ENCODE data around the gene SORCS2. TPM values are rescaled to one million over a fixed set of nuclear protein-coding genes. Genes with fewer than 3 reads are reported as not detected.

The SORCS2 gene
- total RNA-seq, 4 donors from 2014 or later = 2.0 to 7.4 (median 3.6) TPM

DNA sequence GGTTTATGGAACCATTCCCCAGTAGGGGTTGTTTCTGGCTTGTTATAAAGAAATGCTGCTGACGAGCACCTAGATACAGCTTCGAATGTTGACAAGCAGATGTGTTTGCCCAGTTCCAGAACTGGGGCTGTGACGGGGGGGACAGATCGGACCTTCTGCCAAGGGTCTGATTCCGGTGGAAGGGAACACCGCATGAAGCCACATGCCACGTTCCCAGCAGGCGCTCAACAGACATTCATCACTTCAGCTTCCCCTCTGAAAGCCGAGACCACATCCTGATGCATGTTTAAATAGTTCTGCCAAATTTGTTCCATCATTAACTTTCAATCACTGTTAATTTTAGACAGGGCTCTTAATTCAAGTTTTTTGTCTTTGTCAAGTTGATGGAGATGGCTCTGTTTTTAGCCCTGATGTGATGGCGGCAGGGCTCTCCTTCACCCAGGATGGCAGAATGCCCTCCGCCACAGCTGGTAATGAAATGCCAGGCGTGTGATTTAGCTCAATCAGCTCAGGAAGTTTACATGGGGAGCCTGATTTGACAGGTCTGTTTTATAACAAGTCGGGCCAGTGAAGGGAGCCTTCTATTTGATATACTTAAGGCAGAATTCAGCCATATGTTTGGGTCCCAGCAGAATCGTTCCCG is 185.0 kb downstream of the SORCS2 start:
- no peak for ATAC-seq
- 68 to 71% methylated on average over 6 to 9 of the region's 15 CpGs for WGBS, 2 donors (ENCODE audit: low coverage in 1 of 2)
- Histone ChIP-seq H3K27ac (no peak overlapping the region), H3K9me3 (no peaks in the 10 kb centered on the region), H3K36me3 (no peaks in the 10 kb centered on the region), H3K27me3 (no peaks in the 10 kb centered on the region), H3K4me3 (no peak overlapping the region), H3K4me1 (peaks cover 0 to 47% (median 9%) of the 10 kb centered on the region in 3 donors)
- TF ChIP-seq POLR2AphosphoS5 (IDR thresholded peaks at IDR 0.05) (no peak), CTCF (IDR thresholded peaks at IDR 0.05) (no peak), EP300 (IDR thresholded peaks at IDR 0.05) (no peak), POLR2A (IDR thresholded peaks at IDR 0.05) (no peak)

DNA sequence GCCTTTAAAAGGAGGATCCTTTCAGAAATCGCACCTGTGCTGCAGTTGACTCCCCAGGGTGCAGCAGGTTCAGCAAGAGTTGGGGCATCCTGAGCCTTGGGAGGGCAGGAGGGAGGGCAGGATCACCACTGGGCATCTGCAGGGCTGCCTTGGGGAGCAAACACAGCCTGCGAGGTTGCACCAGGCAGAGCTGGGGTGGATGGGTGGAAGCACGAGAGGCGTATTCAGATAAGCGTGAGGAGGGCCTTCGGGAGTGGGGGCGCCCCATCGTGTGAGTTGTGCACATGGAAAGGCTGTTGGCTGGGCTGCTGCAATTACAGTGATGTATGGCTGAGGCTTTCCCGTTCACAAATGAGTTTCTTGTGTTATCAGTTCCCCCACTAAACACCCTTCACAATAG is 186.8 kb downstream of the SORCS2 start:
- 77% methylated on average over 8 of the region's 9 CpGs; no CpG with 5 or more reads in 1 of the 2 donors for WGBS, 2 donors (ENCODE audit: low coverage in 1 of 2)
- H3K4me1 ChIP-seq = peaks cover 0 to 47% (median 9%) of the 10 kb centered on the region in 3 donors
- H3K27ac ChIP-seq = no peak overlapping the region
- TF ChIP-seq CTCF (IDR thresholded peaks at IDR 0.05) = no peak
- TF ChIP-seq POLR2A (IDR thresholded peaks at IDR 0.05) = no peak
- no peak for TF ChIP-seq POLR2AphosphoS5 (IDR thresholded peaks at IDR 0.05)
- TF ChIP-seq EP300 (IDR thresholded peaks at IDR 0.05) = no peak
- no peak overlapping the region for H3K4me3 ChIP-seq
- ATAC-seq = no peak
- no peaks in the 10 kb centered on the region for H3K27me3 ChIP-seq
- H3K36me3 ChIP-seq = no peaks in the 10 kb centered on the region
- no peaks in the 10 kb centered on the region for H3K9me3 ChIP-seq

DNA sequence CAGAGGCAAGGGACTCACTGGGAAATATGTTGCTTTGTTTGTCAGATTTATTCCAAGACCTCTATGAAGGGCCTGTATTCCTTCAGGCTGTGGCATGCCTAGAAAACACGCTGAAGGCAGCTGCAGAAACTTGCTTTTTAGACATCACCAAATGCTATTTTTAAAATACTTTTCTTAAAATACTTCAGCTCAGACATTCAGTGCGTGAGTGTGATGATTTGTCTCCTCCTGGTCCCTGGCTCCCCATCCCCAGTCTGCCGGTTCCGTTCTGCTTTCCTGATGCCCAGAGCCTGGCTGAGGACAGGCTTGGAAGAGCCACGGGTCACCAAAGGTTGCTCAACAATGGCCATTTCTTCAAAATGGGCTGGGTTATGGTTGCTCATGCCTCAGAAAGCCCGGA is 187.4 kb downstream of the SORCS2 start:
- Histone ChIP-seq H3K4me1 (peaks cover 0 to 47% (median 9%) of the 10 kb centered on the region in 3 donors), H3K9me3 (no peaks in the 10 kb centered on the region), H3K27ac (no peak overlapping the region), H3K27me3 (no peaks in the 10 kb centered on the region), H3K36me3 (no peaks in the 10 kb centered on the region), H3K4me3 (no peak overlapping the region)
- WGBS, 2 donors (ENCODE audit: low coverage in 1 of 2) = 68 to 71% methylated on average over 1 to 2 of the region's 6 CpGs
- ATAC-seq = no peak
- TF ChIP-seq POLR2A (IDR thresholded peaks at IDR 0.05) = no peak
- TF ChIP-seq POLR2AphosphoS5 (IDR thresholded peaks at IDR 0.05) = no peak
- TF ChIP-seq CTCF (IDR thresholded peaks at IDR 0.05) = no peak
- TF ChIP-seq EP300 (IDR thresholded peaks at IDR 0.05) = no peak

- TF ChIP-seq POLR2A (IDR thresholded peaks at IDR 0.05) (no peak), CTCF (IDR thresholded peaks at IDR 0.05) (no peak), POLR2AphosphoS5 (IDR thresholded peaks at IDR 0.05) (no peak), EP300 (IDR thresholded peaks at IDR 0.05) (no peak)
- no peaks in the 10 kb centered on the region for H3K36me3 ChIP-seq
- peaks cover 0 to 35% (median 9%) of the 10 kb centered on the region in 3 donors for H3K4me1 ChIP-seq
- peak; percentile 51 for ATAC-seq
- H3K27ac ChIP-seq = no peak overlapping the region
- 47% methylated on average over 7 of the region's 9 CpGs; no CpG with 5 or more reads in 1 of the 2 donors for WGBS, 2 donors (ENCODE audit: low coverage in 1 of 2)
- H3K27me3 ChIP-seq = no peaks in the 10 kb centered on the region
- H3K9me3 ChIP-seq = no peaks in the 10 kb centered on the region
- no peak overlapping the region for H3K4me3 ChIP-seq
Measured at GRCh38 chr4:7381221-7381889, 189.0 kb downstream of the SORCS2 start.
